NT2/D1 (cell line): Measurements from ENCODE around the gene EIF4E3.
A peak's percentile ranks its signal among the peaks of the same experiment; 100 is the strongest.

Experiments
- DNase-seq: peaks from one replicate; pipeline ENCODE4 v3.0.0-alpha.2; 2011; ENCODE audit warnings: low read depth, low spot score
- H3K27me3 ChIP-seq: 2 replicates; pipeline ENCODE4 v1.6.0; 2011; ENCODE audit warnings: mild to moderate bottlenecking; ENCODE audit not compliant: insufficient read length, insufficient read depth
- H3K36me3 ChIP-seq: 2 replicates; pipeline ENCODE4 v1.6.1; 2011; ENCODE audit warnings: mild to moderate bottlenecking, low read length, mixed read lengths; ENCODE audit not compliant: insufficient read depth, insufficient read length
- H3K4me1 ChIP-seq: 2 replicates; pipeline ENCODE4 v1.5.1; 2011; ENCODE audit not compliant: insufficient read depth, insufficient read length
- H3K4me3 ChIP-seq: 2 replicates; pipeline ENCODE4 v1.5.1; 2011; ENCODE audit warnings: low read depth; ENCODE audit not compliant: insufficient read length
- H3K9ac ChIP-seq: 2 replicates; pipeline ENCODE4 v1.6.0; 2011; ENCODE audit warnings: low read depth; ENCODE audit not compliant: insufficient read length
- H3K9me3 ChIP-seq: 2 replicates; pipeline ENCODE4 v1.5.1; 2011; ENCODE audit warnings: mild to moderate bottlenecking, low read length; ENCODE audit not compliant: insufficient read depth
- SUZ12 ChIP-seq: IDR thresholded peaks from 2 replicates; pipeline ENCODE4 v1.6.1; 2011; ENCODE audit not compliant: insufficient read length, insufficient read depth; ENCODE audit errors: extremely low read depth
- YY1 ChIP-seq: IDR thresholded peaks from 2 replicates; pipeline ENCODE4 v1.6.1; 2011; ENCODE audit not compliant: insufficient read length, insufficient read depth
- ZNF274 ChIP-seq: IDR thresholded peaks from 2 replicates; pipeline ENCODE4 v1.6.1; 2011; ENCODE audit warnings: mild to moderate bottlenecking, low read depth, low read length

Gene EIF4E3

GRCh38 chr3:71754610-71755253 lies 29.5 kb upstream of the EIF4E3 start:
- TF ChIP-seq YY1 (no peak), ZNF274 (no peak), SUZ12 (no peak)
- DNase-seq, result no peak
- Histone ChIP-seq H3K27me3 (peaks cover 29% of the 10 kb centered on the region), H3K36me3 (no peaks in the 10 kb centered on the region), H3K4me1 (peaks cover 2% of the 10 kb centered on the region), H3K9ac (peak overlapping the region; percentile 98), H3K9me3 (no peaks in the 10 kb centered on the region), H3K4me3 (peak overlapping the region; percentile 95)

- H3K4me1 ChIP-seq, result peaks cover 2% of the 10 kb centered on the region
- no peaks in the 10 kb centered on the region for H3K9me3 ChIP-seq
- H3K4me3 ChIP-seq, result peak within 1 kb of the TSS; percentile 95
- no peaks in the 10 kb centered on the region for H3K36me3 ChIP-seq
- TF ChIP-seq YY1 (peak; percentile 10), SUZ12 (no peak)
- H3K27me3 ChIP-seq, result peaks cover 29% of the 10 kb centered on the region
- no peak for DNase-seq
- H3K9ac ChIP-seq, result peak within 1 kb of the TSS; percentile 98
Observed at GRCh38 chr3:71753701-71754609, 28.8 kb upstream of the EIF4E3 start, which contains the start of gene GPR27. TSS of gene GPR27 (plus strand) at chr3:71753855. CDS start at chr3:71754050, 195 bp downstream.

- H3K9me3 ChIP-seq, result no peaks in the 10 kb centered on the region
- peak overlapping the region; percentile 98 for H3K9ac ChIP-seq
- peak overlapping the region; percentile 95 for H3K4me3 ChIP-seq
- peaks cover 29% of the 10 kb centered on the region for H3K27me3 ChIP-seq
- TF ChIP-seq SUZ12, result peak; percentile 58
- no peak for TF ChIP-seq ZNF274
- TF ChIP-seq YY1, result no peak
- H3K36me3 ChIP-seq, result no peaks in the 10 kb centered on the region
- DNase-seq, result no peak
- H3K4me1 ChIP-seq, result peaks cover 2% of the 10 kb centered on the region
Observed at GRCh38 chr3:71752831-71753700, 27.9 kb upstream of the EIF4E3 start.

- Histone ChIP-seq H3K4me1 (peaks cover 2% of the 10 kb centered on the region), H3K36me3 (no peaks in the 10 kb centered on the region), H3K4me3 (no peak overlapping the region), H3K9me3 (no peaks in the 10 kb centered on the region), H3K9ac (no peak overlapping the region), H3K27me3 (peaks cover 29% of the 10 kb centered on the region)
- no peak for DNase-seq
- no peak for TF ChIP-seq ZNF274
- no peak for TF ChIP-seq YY1
- no peak for TF ChIP-seq SUZ12
Observed at GRCh38 chr3:71751602-71752001, 26.4 kb upstream of the EIF4E3 start.

- no peaks in the 10 kb centered on the region for H3K36me3 ChIP-seq
- peaks cover 37% of the 10 kb centered on the region for H3K9me3 ChIP-seq
- no peaks in the 10 kb centered on the region for H3K4me1 ChIP-seq
- no peaks in the 10 kb centered on the region for H3K27me3 ChIP-seq
- H3K4me3 ChIP-seq, result no peak overlapping the region
- TF ChIP-seq SUZ12, result no peak
- no peak for TF ChIP-seq ZNF274
- no peak for TF ChIP-seq YY1
- no peak overlapping the region for H3K9ac ChIP-seq
- no peak for DNase-seq
Observed at GRCh38 chr3:71744738-71745137, 19.5 kb upstream of the EIF4E3 start.

- no peak overlapping the region for H3K4me3 ChIP-seq
- no peaks in the 10 kb centered on the region for H3K27me3 ChIP-seq
- no peaks in the 10 kb centered on the region for H3K36me3 ChIP-seq
- no peak overlapping the region for H3K9ac ChIP-seq
- TF ChIP-seq SUZ12 (no peak), YY1 (no peak)
- DNase-seq, result no peak
- no peaks in the 10 kb centered on the region for H3K4me1 ChIP-seq
- H3K9me3 ChIP-seq, result peaks cover 43% of the 10 kb centered on the region
Observed at GRCh38 chr3:71742621-71743020, 17.4 kb upstream of the EIF4E3 start.
